GM12873 (cell line): Measurements from ENCODE around the gene FBXL7.

Experiments
- CTCF ChIP-seq: IDR thresholded peaks from 2 replicates; pipeline ENCODE4 v1.5.1; 2012; ENCODE audit warnings: low read depth, mild to moderate bottlenecking, moderate library complexity, low read length, control low read depth; ENCODE audit not compliant: insufficient read depth; ENCODE audit errors: missing control alignments

Gene FBXL7

GRCh38 chr5:15620501-15620900 lies 120.5 kb downstream of the FBXL7 start:
- TF ChIP-seq CTCF: no peak

GRCh38 chr5:15621094-15621493 lies 121.1 kb downstream of the FBXL7 start:
- TF ChIP-seq CTCF: no peak

GRCh38 chr5:15623794-15624193 lies 123.8 kb downstream of the FBXL7 start:
- no peak for TF ChIP-seq CTCF

- no peak for TF ChIP-seq CTCF
Measured at GRCh38 chr5:15627109-15627508, 127.1 kb downstream of the FBXL7 start.

GRCh38 chr5:15627647-15628046 lies 127.7 kb downstream of the FBXL7 start:
- no peak for TF ChIP-seq CTCF

- no peak for TF ChIP-seq CTCF
Measured at GRCh38 chr5:15630441-15630840, 130.5 kb downstream of the FBXL7 start.

GRCh38 chr5:15634591-15635288 lies 134.8 kb downstream of the FBXL7 start:
- no peak for TF ChIP-seq CTCF
